Pulmonary artery endothelial cell (primary cell): ENCODE measurements around the gene DNAJC6. TPM values are rescaled to one million over a fixed set of nuclear protein-coding genes. Genes with fewer than 3 reads are reported as not detected.
"Not testable (repeated sequence)": the region's sequence is repeated elsewhere in the genome, so short reads cannot be mapped to it uniquely, and the experiment has no call there.

Experiments
- DNase-seq: peaks from one replicate; pipeline ENCODE4 v3.0.0-alpha.2; 2011; ENCODE audit warnings: low read depth, low spot score
- total RNA-seq: library from RNA; depleted of rRNA; stranded (reverse); fragments of >200 nt; gene quantifications from 2 replicates; pipeline ENCODE4 v1.2.3, GENCODE V29; 2014

The DNAJC6 gene
- total RNA-seq, 1 donor from 2014 or later: 2.5 TPM

- DNase-seq: peak; percentile 87
These were observed 116.4 kb downstream of the DNAJC6 start for GRCh38 chr1:65425697-65426096.

GRCh38 chr1:65429078-65429477, 119.7 kb downstream of the DNAJC6 start:
- DNase-seq: no peak

GRCh38 chr1:65429806-65430205, 120.5 kb downstream of the DNAJC6 start:
- peak; percentile 94 for DNase-seq

GRCh38 chr1:65431111-65431705, 121.9 kb downstream of the DNAJC6 start:
- no peak for DNase-seq

- DNase-seq: no peak
These were observed 123.6 kb downstream of the DNAJC6 start for GRCh38 chr1:65432918-65433317.

- DNase-seq: no peak
These were observed 124.9 kb downstream of the DNAJC6 start for GRCh38 chr1:65434255-65434654.

- no peak for DNase-seq
These were observed 125.4 kb downstream of the DNAJC6 start for GRCh38 chr1:65434760-65435159.

- DNase-seq: no peak
These were observed 126.6 kb downstream of the DNAJC6 start for GRCh38 chr1:65435987-65436386.

GRCh38 chr1:65437616-65438015, 128.3 kb downstream of the DNAJC6 start:
- no peak for DNase-seq

GRCh38 chr1:65440322-65440900, 131.1 kb downstream of the DNAJC6 start:
- no peak for DNase-seq

GRCh38 chr1:65440915-65441314, 131.6 kb downstream of the DNAJC6 start:
- DNase-seq: no peak

GRCh38 chr1:65441464-65441863, 132.1 kb downstream of the DNAJC6 start:
- no peak for DNase-seq

- no peak for DNase-seq
These were observed 133.1 kb downstream of the DNAJC6 start for GRCh38 chr1:65442442-65442841.

- DNase-seq: no peak
These were observed 134.3 kb downstream of the DNAJC6 start for GRCh38 chr1:65443647-65444046.

- DNase-seq: no peak
These were observed 134.8 kb downstream of the DNAJC6 start for GRCh38 chr1:65444128-65444640.

- DNase-seq: no peak
These were observed 136.5 kb downstream of the DNAJC6 start for GRCh38 chr1:65445837-65446236.

- no peak for DNase-seq
These were observed 140.0 kb downstream of the DNAJC6 start for GRCh38 chr1:65449214-65449823.

- not testable (repeated sequence) for DNase-seq
These were observed 146.3 kb downstream of the DNAJC6 start for GRCh38 chr1:65455678-65456077.

GRCh38 chr1:65456481-65456880, 147.1 kb downstream of the DNAJC6 start:
- DNase-seq: no peak

- no peak for DNase-seq
These were observed 148.5 kb downstream of the DNAJC6 start for GRCh38 chr1:65457868-65458267.

GRCh38 chr1:65458730-65459396, 149.5 kb downstream of the DNAJC6 start:
- no peak for DNase-seq

- DNase-seq: no peak
These were observed 150.0 kb downstream of the DNAJC6 start for GRCh38 chr1:65459397-65459768.
